OCI-LY1 (cell line): ENCODE measurements around the gene ANXA3.

Source experiments
- CTCF ChIP-seq: fragments of 200-600 bp; sonication (generic), shearing (Covaris generic); IDR thresholded peaks from 2 replicates; pipeline ENCODE4 v1.5.1; 2017; ENCODE audit warnings: mild to moderate bottlenecking, antibody characterized with exemption, low read length, moderate library complexity, mixed read lengths
- EZH2 ChIP-seq: fragments of 200-600 bp; sonication (generic), shearing (Covaris generic); IDR thresholded peaks from 2 replicates; pipeline ENCODE4 v1.8.0; 2017; ENCODE audit warnings: borderline replicate concordance, mixed run types, mild to moderate bottlenecking, antibody characterized with exemption, low read length, moderate library complexity, mixed read lengths

GRCh38 chr4:78581618-78582017 is 30.0 kb downstream of the ANXA3 start:
- TF ChIP-seq CTCF (no peak), EZH2 (no peak)
